ENCODE data around the gene TPST2. TPM values are rescaled to one million over a fixed set of nuclear protein-coding genes. Genes with fewer than 3 reads are reported as not detected.

The TPST2 gene
- total and polyA plus RNA-seq, 8 donors = 91.4 to 534 (median 175) TPM

GRCh38 chr22:26487996-26488395 is 101.9 kb downstream of the TPST2 start:
- WGBS, 2 donors = 34 to 39% methylated on average over 3 of the region's 3 CpGs
- DNase-seq (no peak), ATAC-seq (no peak), FAIRE-seq (no peak)
- no peak overlapping the region for H3K4me3 ChIP-seq
- intact Hi-C loops (cut with DNase I) = loop anchor here in 1 of 3 donors (10.0 kb wide), 1 partner anchor 167 kb away; the partner anchor contains the start of gene MIAT
- H3K27ac ChIP-seq = no peak overlapping the region
- peaks cover 0 to 47% (median 14%) of the 10 kb centered on the region in 3 donors for H3K36me3 ChIP-seq
- H3K4me1 ChIP-seq = peaks cover 0 to 13% (median 10%) of the 10 kb centered on the region in 3 donors
- H3K27me3 ChIP-seq = no peaks in the 10 kb centered on the region
- H3K9me3 ChIP-seq = no peaks in the 10 kb centered on the region
- no peak for TF ChIP-seq CTCF (IDR thresholded peaks at IDR 0.05)

- no peak overlapping the region for H3K4me3 ChIP-seq
- 85 to 86% methylated on average over 5 of the region's 5 CpGs for WGBS, 2 donors
- TF ChIP-seq CTCF (IDR thresholded peaks at IDR 0.05) = no peak
- H3K27ac ChIP-seq = no peak overlapping the region
- intact Hi-C loops (cut with DNase I) = loop anchor here in 1 of 3 donors (10.0 kb wide), 1 partner anchor 168 kb away; the partner anchor contains the start of gene MIAT
- no peak for FAIRE-seq
- H3K27me3 ChIP-seq = no peaks in the 10 kb centered on the region
- peaks cover 0 to 31% (median 5%) of the 10 kb centered on the region in 3 donors for H3K36me3 ChIP-seq
- no peak for DNase-seq
- H3K9me3 ChIP-seq = no peaks in the 10 kb centered on the region
- peaks cover 4 to 28% (median 8%) of the 10 kb centered on the region in 3 donors for H3K4me1 ChIP-seq
- no peak for ATAC-seq
Measured at GRCh38 chr22:26486394-26486793, 103.5 kb downstream of the TPST2 start.

DNA sequence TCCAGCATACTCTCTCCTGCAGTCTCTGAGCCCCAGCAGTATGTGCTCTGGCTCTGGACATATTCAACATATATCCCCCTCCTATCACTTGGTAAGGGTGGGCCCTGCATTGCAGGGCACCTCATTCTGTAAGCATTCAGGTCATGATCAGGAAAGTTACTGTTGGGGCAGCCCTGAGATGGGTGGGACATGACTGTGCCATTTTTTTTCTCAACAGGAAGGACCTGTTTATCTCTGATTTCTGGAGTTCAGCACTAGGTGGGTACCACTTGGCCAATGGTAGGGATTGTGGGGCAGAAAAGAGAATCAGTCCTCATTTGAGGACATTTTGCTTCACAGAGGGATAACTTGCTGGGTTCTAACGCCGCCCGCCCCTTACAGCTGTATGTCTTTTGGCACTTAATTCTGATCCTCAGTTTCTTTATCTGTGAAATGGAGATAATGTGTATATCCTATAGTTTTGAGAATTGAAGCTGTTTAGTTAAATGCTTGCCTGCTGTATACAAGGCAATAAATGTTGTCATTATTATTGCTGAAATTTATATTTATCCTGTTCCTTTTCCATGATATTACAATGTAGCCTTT is 104.0 kb downstream of the TPST2 start:
- Histone ChIP-seq H3K4me3 (no peak overlapping the region), H3K27ac (no peak overlapping the region), H3K4me1 (peaks cover 4 to 33% (median 8%) of the 10 kb centered on the region in 3 donors), H3K27me3 (no peaks in the 10 kb centered on the region), H3K36me3 (peaks cover 0 to 26% (median under 1%) of the 10 kb centered on the region in 3 donors), H3K9me3 (no peaks in the 10 kb centered on the region)
- ATAC-seq = no peak
- 60 to 74% methylated on average over 3 of the region's 3 CpGs for WGBS, 2 donors
- no peak for DNase-seq
- FAIRE-seq = no peak
- TF ChIP-seq CTCF (IDR thresholded peaks at IDR 0.05) = no peak
- intact Hi-C loops (cut with DNase I) = loop anchor here in 1 of 3 donors (10.0 kb wide), 1 partner anchor 169 kb away; the partner anchor contains the start of gene MIAT

DNA sequence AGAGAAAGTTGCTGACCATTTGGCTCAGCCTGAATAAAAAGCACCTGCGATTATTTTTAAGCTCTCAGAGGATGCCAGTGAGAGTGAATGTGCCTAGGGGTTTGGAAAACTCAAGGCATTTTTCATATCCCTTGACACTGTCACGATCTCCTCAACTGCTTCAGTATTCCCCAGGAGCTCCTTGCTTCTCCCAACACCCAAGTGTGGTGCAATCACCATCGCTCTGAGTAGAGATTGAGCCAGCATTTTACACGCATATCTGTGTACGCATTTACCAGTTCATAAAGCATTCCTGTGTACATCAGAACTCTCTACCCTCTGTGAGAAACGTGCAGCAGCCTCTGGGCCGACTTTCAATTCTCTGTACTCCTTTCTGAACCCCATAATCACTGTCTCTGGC is 104.9 kb downstream of the TPST2 start:
- FAIRE-seq = no peak
- H3K4me1 ChIP-seq = peaks cover 8 to 41% (median 11%) of the 10 kb centered on the region in 3 donors
- intact Hi-C loops (cut with DNase I) = loop anchor here in 1 of 3 donors (10.0 kb wide), 1 partner anchor 170 kb away; the partner anchor contains the start of gene MIAT
- 25 to 26% methylated on average over 7 of the region's 7 CpGs for WGBS, 2 donors
- peak overlapping the region in 2 of 4 donors; percentile 93 to 97 for H3K27ac ChIP-seq
- H3K36me3 ChIP-seq = peaks cover 0 to 22% (median 0%) of the 10 kb centered on the region in 3 donors
- TF ChIP-seq CTCF (IDR thresholded peaks at IDR 0.05) = no peak
- H3K4me3 ChIP-seq = peak overlapping the region in 1 of 4 donors; percentile 98
- no peak for ATAC-seq
- no peak for DNase-seq
- no peaks in the 10 kb centered on the region for H3K27me3 ChIP-seq
- no peaks in the 10 kb centered on the region for H3K9me3 ChIP-seq

GRCh38 chr22:26484360-26484706 is 105.6 kb downstream of the TPST2 start:
- FAIRE-seq = no peak
- Histone ChIP-seq H3K27me3 (no peaks in the 10 kb centered on the region), H3K4me1 (peaks cover 12 to 42% (median 17%) of the 10 kb centered on the region in 3 donors), H3K4me3 (peak overlapping the region; percentile 80 to 99 (median 90)), H3K9me3 (no peaks in the 10 kb centered on the region), H3K27ac (peak overlapping the region; percentile 86 to 97 (median 94)), H3K36me3 (peaks cover 0 to 15% (median 0%) of the 10 kb centered on the region in 3 donors)
- intact Hi-C loops (cut with DNase I) = loop anchor here in 1 of 3 donors (10.0 kb wide), 1 partner anchor 170 kb away; the partner anchor contains the start of gene MIAT
- ATAC-seq = no peak
- DNase-seq = no peak
- no peak for TF ChIP-seq CTCF (IDR thresholded peaks at IDR 0.05)
- WGBS, 2 donors = 3 to 4% methylated on average over 6 of the region's 6 CpGs

Measured in pancreas (tissue), 10 donors.